ENCODE results near the gene ATP5PD. TPM values are rescaled to one million over a fixed set of nuclear protein-coding genes. Genes with fewer than 3 reads are reported as not detected.

ATP5PD gene
- total and polyA plus RNA-seq, 2 donors (not counting 1 experiment from before 2014, with no cell fraction given), result 92.1 to 101 TPM

DNA sequence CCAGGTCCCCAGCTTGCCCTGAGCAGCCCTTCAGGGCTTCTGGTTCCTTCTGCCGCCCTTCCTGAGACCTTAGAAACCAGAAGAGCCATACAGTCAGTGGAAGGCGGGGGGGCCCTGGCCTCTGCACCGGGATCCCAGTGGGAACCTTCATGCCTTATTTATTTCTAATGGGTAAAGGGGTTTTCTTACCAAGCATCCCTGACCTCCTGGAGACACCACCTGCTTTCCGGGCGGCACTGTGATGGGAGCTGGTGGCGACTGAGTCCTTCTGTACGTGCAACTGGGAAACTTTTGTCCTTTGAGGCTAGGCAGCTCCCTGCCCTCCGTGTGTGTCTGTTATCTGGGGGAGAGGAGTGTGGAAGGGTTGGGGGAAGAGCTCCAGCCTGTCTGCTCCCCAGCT, 41.5 kb downstream of the ATP5PD start:
- 93% methylated on average over 5 of the region's 8 CpGs for WGBS (ENCODE audit: insufficient coverage)
- H3K27me3 Mint-ChIP-seq, result peaks cover 4% of the 10 kb centered on the region
- CTCF ChIA-PET, result interaction anchor here (0.6 to 1.0 kb wide), 2 partner anchors 8 to 45 kb away, joined by 3 to 4 read pairs; no protein-coding TSS in a partner anchor
- H3K4me3 Mint-ChIP-seq, result no peak overlapping the region
- H3K27ac Mint-ChIP-seq, result no peak overlapping the region
- H3K9me3 Mint-ChIP-seq (ENCODE audit: insufficient read depth), result no peaks in the 10 kb centered on the region
- no peaks in the 10 kb centered on the region for H3K4me1 Mint-ChIP-seq
- Histone ChIP-seq H3K27ac (ENCODE audit: low read length in 2 of 2) (no peak overlapping the region), H4K20me1 (ENCODE audit: control insufficient read depth, insufficient read depth, low read length, poor library complexity, severe bottlenecking) (no peaks in the 10 kb centered on the region), H3K27me3 (replicated peaks in 1 of 4; ENCODE audit: control extremely low read depth in 1 of 4, control insufficient read depth in 3 of 4, insufficient read depth in 4 of 4, low read length in 3 of 4) (peaks cover 0 to 4% (median 0%) of the 10 kb centered on the region in 4 experiments), H3K9ac (ENCODE audit: low read length) (no peak overlapping the region), H3K9me3 (ENCODE audit: control extremely low read depth in 1 of 3, control insufficient read depth in 2 of 3, insufficient read depth in 1 of 3, low read length in 2 of 3) (no peaks in the 10 kb centered on the region), H3K79me2 (ENCODE audit: control insufficient read depth, insufficient read depth, low read length) (no peaks in the 10 kb centered on the region), H3K36me3 (replicated peaks in 1 of 2; ENCODE audit: control extremely low read depth in 1 of 2, control insufficient read depth in 1 of 2, extremely low read depth in 1 of 2, insufficient read depth in 2 of 2, low read length in 1 of 2) (no peaks in the 10 kb centered on the region), H2AFZ (ENCODE audit: insufficient read depth, low read depth, low read length, poor library complexity, severe bottlenecking) (no peak overlapping the region), H3K4me1 (ENCODE audit: control insufficient read depth in 2 of 2, insufficient read depth in 2 of 2, low read length in 2 of 2) (no peaks in the 10 kb centered on the region), H3K4me3 (ENCODE audit: control extremely low read depth in 1 of 5, extremely low read depth in 1 of 5, insufficient read depth in 1 of 5, low read depth in 2 of 5, low read length in 4 of 5) (no peak overlapping the region), H3K4me2 (replicated peaks; ENCODE audit: low read depth, low read length, poor library complexity, severe bottlenecking) (no peak overlapping the region)
- intact Hi-C loops (cut with micrococcal nuclease), result no loop called here
- ATAC-seq (ENCODE audit: low read depth), result no peak
- no peak for DNase-seq
- POLR2A ChIA-PET, result no interaction called here
- no peak for TF ChIP-seq EZH2 (IDR thresholded peaks at IDR 0.05; ENCODE audit: borderline replicate concordance, insufficient read depth, low read depth, low read length, poor library complexity, severe bottlenecking)
- TF ChIP-seq, protein P1, sequence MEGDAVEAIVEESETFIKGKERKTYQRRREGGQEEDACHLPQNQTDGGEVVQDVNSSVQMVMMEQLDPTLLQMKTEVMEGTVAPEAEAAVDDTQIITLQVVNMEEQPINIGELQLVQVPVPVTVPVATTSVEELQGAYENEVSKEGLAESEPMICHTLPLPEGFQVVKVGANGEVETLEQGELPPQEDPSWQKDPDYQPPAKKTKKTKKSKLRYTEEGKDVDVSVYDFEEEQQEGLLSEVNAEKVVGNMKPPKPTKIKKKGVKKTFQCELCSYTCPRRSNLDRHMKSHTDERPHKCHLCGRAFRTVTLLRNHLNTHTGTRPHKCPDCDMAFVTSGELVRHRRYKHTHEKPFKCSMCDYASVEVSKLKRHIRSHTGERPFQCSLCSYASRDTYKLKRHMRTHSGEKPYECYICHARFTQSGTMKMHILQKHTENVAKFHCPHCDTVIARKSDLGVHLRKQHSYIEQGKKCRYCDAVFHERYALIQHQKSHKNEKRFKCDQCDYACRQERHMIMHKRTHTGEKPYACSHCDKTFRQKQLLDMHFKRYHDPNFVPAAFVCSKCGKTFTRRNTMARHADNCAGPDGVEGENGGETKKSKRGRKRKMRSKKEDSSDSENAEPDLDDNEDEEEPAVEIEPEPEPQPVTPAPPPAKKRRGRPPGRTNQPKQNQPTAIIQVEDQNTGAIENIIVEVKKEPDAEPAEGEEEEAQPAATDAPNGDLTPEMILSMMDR (IDR thresholded peaks at IDR 0.05), result no peak

DNA sequence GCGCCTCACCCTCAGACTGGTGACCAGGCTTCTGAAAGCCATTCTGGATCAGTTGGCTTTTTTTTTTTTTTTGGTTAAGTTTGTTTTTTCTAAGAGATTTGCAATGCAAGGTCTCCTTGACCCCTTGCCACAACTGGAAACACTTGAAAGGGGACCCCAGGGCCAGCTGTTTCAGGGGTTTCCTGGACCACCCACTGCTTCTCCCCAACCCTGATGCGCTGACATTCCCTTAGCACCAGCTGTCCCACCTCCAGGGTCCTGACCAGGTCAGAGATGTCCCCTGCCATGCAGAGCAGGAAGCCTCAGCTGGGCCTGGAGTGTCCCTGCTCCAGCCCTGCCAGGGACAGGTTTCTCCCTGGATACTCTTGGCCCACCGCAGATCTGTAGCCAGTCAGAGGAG, 42.4 kb downstream of the ATP5PD start:
- ATAC-seq (ENCODE audit: low read depth) (no peak), DNase-seq (no peak)
- H3K27ac ChIP-seq (ENCODE audit: low read length in 2 of 2), result no peak overlapping the region
- ChIA-PET CTCF (interaction anchor here (0.6 to 0.8 kb wide), 2 partner anchors 42 to 44 kb away, joined by 3 to 4 read pairs; no protein-coding TSS in a partner anchor), POLR2A (no interaction called here)
- no peak overlapping the region for H3K9ac ChIP-seq (ENCODE audit: low read length)
- WGBS (ENCODE audit: insufficient coverage), result 100% methylated on average over 2 of the region's 3 CpGs
- no peak overlapping the region for H3K27ac Mint-ChIP-seq
- no peak overlapping the region for H2AFZ ChIP-seq (ENCODE audit: insufficient read depth, low read depth, low read length, poor library complexity, severe bottlenecking)
- H3K9me3 ChIP-seq (ENCODE audit: control extremely low read depth in 1 of 3, control insufficient read depth in 2 of 3, insufficient read depth in 1 of 3, low read length in 2 of 3), result no peaks in the 10 kb centered on the region
- TF ChIP-seq EZH2 (IDR thresholded peaks at IDR 0.05; ENCODE audit: borderline replicate concordance, insufficient read depth, low read depth, low read length, poor library complexity, severe bottlenecking), result no peak
- TF ChIP-seq, protein P1 (IDR thresholded peaks at IDR 0.05), result no peak
- no peaks in the 10 kb centered on the region for H3K36me3 ChIP-seq (replicated peaks in 1 of 2; ENCODE audit: control extremely low read depth in 1 of 2, control insufficient read depth in 1 of 2, extremely low read depth in 1 of 2, insufficient read depth in 2 of 2, low read length in 1 of 2)
- H3K27me3 Mint-ChIP-seq, result peaks cover 4% of the 10 kb centered on the region
- no peaks in the 10 kb centered on the region for H3K9me3 Mint-ChIP-seq (ENCODE audit: insufficient read depth)
- no peaks in the 10 kb centered on the region for H3K4me1 Mint-ChIP-seq
- H3K4me3 ChIP-seq (ENCODE audit: control extremely low read depth in 1 of 5, extremely low read depth in 1 of 5, insufficient read depth in 1 of 5, low read depth in 2 of 5, low read length in 4 of 5), result no peak overlapping the region
- H4K20me1 ChIP-seq (ENCODE audit: control insufficient read depth, insufficient read depth, low read length, poor library complexity, severe bottlenecking), result no peaks in the 10 kb centered on the region
- H3K4me2 ChIP-seq (replicated peaks; ENCODE audit: low read depth, low read length, poor library complexity, severe bottlenecking), result no peak overlapping the region
- H3K27me3 ChIP-seq (replicated peaks in 1 of 4; ENCODE audit: control extremely low read depth in 1 of 4, control insufficient read depth in 3 of 4, insufficient read depth in 4 of 4, low read length in 3 of 4), result peaks cover 0 to 4% (median 0%) of the 10 kb centered on the region in 4 experiments
- H3K79me2 ChIP-seq (ENCODE audit: control insufficient read depth, insufficient read depth, low read length), result no peaks in the 10 kb centered on the region
- intact Hi-C loops (cut with micrococcal nuclease), result no loop called here
- no peak overlapping the region for H3K4me3 Mint-ChIP-seq
- no peaks in the 10 kb centered on the region for H3K4me1 ChIP-seq (ENCODE audit: control insufficient read depth in 2 of 2, insufficient read depth in 2 of 2, low read length in 2 of 2)

Measured in B cell (primary cell).